COLO668 (cell line): ENCODE data around the gene UBE2G2.
"Not testable (repeated sequence)": the region's sequence is repeated elsewhere in the genome, so short reads cannot be mapped to it uniquely, and the experiment has no call there.

ENCODE experiments used
- DNase-seq: peaks from one replicate; lab custom pipeline; 2025; ENCODE audit not compliant: unreplicated experiment; lab: John Stamatoyannopoulos, UW

UBE2G2 gene

GRCh38 chr21:44836666-44837471, 35.2 kb upstream of the UBE2G2 start:
- peak; percentile 52 for DNase-seq

GRCh38 chr21:44836349-44836665, 34.7 kb upstream of the UBE2G2 start:
- no peak for DNase-seq

GRCh38 chr21:44835647-44835973, 34.0 kb upstream of the UBE2G2 start:
- no peak for DNase-seq

- no peak for DNase-seq
Measured at GRCh38 chr21:44834951-44835646, 33.5 kb upstream of the UBE2G2 start.

GRCh38 chr21:44834231-44834950, 32.8 kb upstream of the UBE2G2 start:
- no peak for DNase-seq

GRCh38 chr21:44833663-44834062, 32.0 kb upstream of the UBE2G2 start:
- DNase-seq = no peak

- not testable (repeated sequence) for DNase-seq
Measured at GRCh38 chr21:44832516-44833255, 31.1 kb upstream of the UBE2G2 start.

- DNase-seq = no peak
Measured at GRCh38 chr21:44831227-44831860, 29.7 kb upstream of the UBE2G2 start.

GRCh38 chr21:44829507-44830092, 28.0 kb upstream of the UBE2G2 start:
- no peak for DNase-seq

GRCh38 chr21:44828362-44829056, 26.9 kb upstream of the UBE2G2 start:
- DNase-seq = no peak

- no peak for DNase-seq
Measured at GRCh38 chr21:44823179-44823660, 21.6 kb upstream of the UBE2G2 start.

- DNase-seq = no peak
Measured at GRCh38 chr21:44822484-44823178, 21.0 kb upstream of the UBE2G2 start.

GRCh38 chr21:44820851-44821250, 19.2 kb upstream of the UBE2G2 start:
- DNase-seq = no peak

- DNase-seq = no peak
Measured at GRCh38 chr21:44819283-44820243, 17.9 kb upstream of the UBE2G2 start.

GRCh38 chr21:44818640-44819011, 17.0 kb upstream of the UBE2G2 start:
- no peak for DNase-seq

GRCh38 chr21:44817914-44818639, 16.5 kb upstream of the UBE2G2 start, which contains the start of gene SUMO3:
TSS of gene SUMO3 (minus strand) at chr21:44818062. CDS start at chr21:44817968, 94 bp downstream.
- DNase-seq = peak; percentile 93

- DNase-seq = peak; percentile 90
Measured at GRCh38 chr21:44817506-44817880, 15.9 kb upstream of the UBE2G2 start.
